IgD-negative memory B cell (primary cell): ENCODE results near the gene HECA. TPM values are rescaled to one million over a fixed set of nuclear protein-coding genes. Genes with fewer than 3 reads are reported as not detected.
"Not testable (repeated sequence)": the region's sequence is repeated elsewhere in the genome, so short reads cannot be mapped to it uniquely, and the experiment has no call there.

Experiments
- H3K27ac Mint-ChIP-seq, 3 donors: one replicate each; pipeline ENCODE4 v1.8.0; 2020 to 2022; ENCODE audit warnings: mild to moderate bottlenecking in 3 of 3, mixed read lengths in 3 of 3, moderate library complexity in 1 of 3
- H3K27me3 Mint-ChIP-seq: one replicate; pipeline ENCODE4 v1.8.0; 2021; ENCODE audit warnings: mixed read lengths
- H3K36me3 Mint-ChIP-seq: one replicate; pipeline ENCODE4 v1.8.0; 2020; ENCODE audit warnings: mild to moderate bottlenecking, mixed read lengths
- H3K4me1 Mint-ChIP-seq, 3 donors: one replicate each; pipeline ENCODE4 v1.8.0; 2020 to 2022; ENCODE audit warnings: mixed read lengths in 3 of 3, mild to moderate bottlenecking in 1 of 3
- H3K4me3 Mint-ChIP-seq, 4 donors: one replicate each; pipeline ENCODE4 v1.8.0; 2020 to 2022; ENCODE audit warnings: mild to moderate bottlenecking in 4 of 4, mixed read lengths in 4 of 4, moderate library complexity in 3 of 4
- H3K9me3 Mint-ChIP-seq, 3 donors: one replicate each; pipeline ENCODE4 v1.8.0; 2020 to 2021; ENCODE audit warnings: mixed read lengths in 3 of 3, mild to moderate bottlenecking in 1 of 3
- polyA plus RNA-seq: library from polyadenylated mRNA; unstranded; fragments of 300-500 nt; fragmentation: Illumina TruSeq; gene quantifications from one replicate; pipeline ENCODE4 v1.2.3, GENCODE V29; 2021

The HECA gene, protein sequence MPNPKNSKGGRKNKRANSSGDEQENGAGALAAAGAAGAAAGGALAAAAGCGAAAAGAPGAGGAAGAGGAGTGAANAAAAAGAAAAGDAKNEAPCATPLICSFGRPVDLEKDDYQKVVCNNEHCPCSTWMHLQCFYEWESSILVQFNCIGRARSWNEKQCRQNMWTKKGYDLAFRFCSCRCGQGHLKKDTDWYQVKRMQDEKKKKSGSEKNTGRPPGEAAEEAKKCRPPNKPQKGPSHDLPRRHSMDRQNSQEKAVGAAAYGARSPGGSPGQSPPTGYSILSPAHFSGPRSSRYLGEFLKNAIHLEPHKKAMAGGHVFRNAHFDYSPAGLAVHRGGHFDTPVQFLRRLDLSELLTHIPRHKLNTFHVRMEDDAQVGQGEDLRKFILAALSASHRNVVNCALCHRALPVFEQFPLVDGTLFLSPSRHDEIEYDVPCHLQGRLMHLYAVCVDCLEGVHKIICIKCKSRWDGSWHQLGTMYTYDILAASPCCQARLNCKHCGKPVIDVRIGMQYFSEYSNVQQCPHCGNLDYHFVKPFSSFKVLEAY
- polyA plus RNA-seq = 5.1 TPM

- peak within 1 kb of the TSS; percentile 97 to 99 (median 99) for H3K27ac Mint-ChIP-seq
- no peaks in the 10 kb centered on the region for H3K27me3 Mint-ChIP-seq
- H3K4me3 Mint-ChIP-seq = peak within 1 kb of the TSS; percentile 91 to 99 (median 96)
- peaks cover 63 to 77% (median 64%) of the 10 kb centered on the region in 3 donors for H3K4me1 Mint-ChIP-seq
- peaks cover 5% of the 10 kb centered on the region for H3K36me3 Mint-ChIP-seq
- peaks cover 0 to 3% (median 0%) of the 10 kb centered on the region in 3 donors for H3K9me3 Mint-ChIP-seq
Observed at GRCh38 chr6:139134817-139135577, at the start of gene HECA. Gene HECA, plus strand, starts transcription at chr6:139135080. Its CDS starts 317 bp downstream, at chr6:139135397.

DNA sequence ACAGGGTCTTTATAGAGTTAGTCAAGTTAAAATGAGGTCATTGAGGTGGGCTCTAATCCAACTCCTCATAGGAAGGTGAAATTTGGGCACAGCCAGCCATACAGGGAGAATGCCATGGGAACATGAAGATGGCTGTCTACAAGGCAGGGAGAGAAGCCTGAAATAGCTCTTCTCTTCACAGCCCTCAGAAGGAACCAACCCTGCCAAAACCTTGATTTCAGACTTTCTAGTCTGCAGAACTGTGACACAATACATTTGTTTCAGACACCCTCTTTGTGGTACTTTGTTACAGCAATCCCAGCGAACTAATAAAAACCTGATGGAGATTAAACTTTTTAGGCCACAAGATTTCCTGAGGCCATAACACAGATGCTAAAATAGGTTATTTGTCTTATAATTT, 43.1 kb upstream of the HECA start:
- Mint-ChIP-seq H3K36me3 (no peaks in the 10 kb centered on the region), H3K4me3 (no peak overlapping the region), H3K27me3 (peaks cover 2% of the 10 kb centered on the region), H3K27ac (no peak overlapping the region), H3K9me3 (peaks cover 1 to 4% (median 1%) of the 10 kb centered on the region in 3 donors), H3K4me1 (no peaks in the 10 kb centered on the region)

DNA sequence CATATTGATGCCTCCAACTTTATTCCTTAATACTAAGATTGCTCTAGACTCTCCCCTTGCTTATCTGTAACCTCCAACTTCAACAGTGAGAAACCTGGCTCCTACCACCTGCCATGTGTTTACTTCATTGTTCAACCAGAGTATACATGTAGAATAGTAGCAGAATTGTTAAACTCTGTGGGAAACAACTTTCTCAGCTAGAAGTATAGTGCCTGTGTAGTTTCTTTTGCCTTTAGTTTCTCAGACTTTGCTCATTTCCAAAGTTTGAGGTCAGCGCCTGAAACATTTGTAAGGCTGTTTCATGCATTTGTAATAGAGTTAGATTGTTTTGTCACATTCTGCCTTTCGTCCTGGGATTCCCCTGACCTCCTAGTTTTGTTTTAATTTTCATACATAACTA, 34.9 kb upstream of the HECA start:
- H3K27ac Mint-ChIP-seq = no peak overlapping the region
- peaks cover 1% of the 10 kb centered on the region for H3K27me3 Mint-ChIP-seq
- no peaks in the 10 kb centered on the region for H3K9me3 Mint-ChIP-seq

GRCh38 chr6:139107051-139107450, 27.8 kb upstream of the HECA start:
- H3K27ac Mint-ChIP-seq = no peak overlapping the region
- H3K4me3 Mint-ChIP-seq = no peak overlapping the region
- H3K9me3 Mint-ChIP-seq = no peaks in the 10 kb centered on the region
- no peaks in the 10 kb centered on the region for H3K4me1 Mint-ChIP-seq
- no peaks in the 10 kb centered on the region for H3K27me3 Mint-ChIP-seq
- H3K36me3 Mint-ChIP-seq = peaks cover 2% of the 10 kb centered on the region

More for the DNA sequence above, 34.9 kb upstream of the HECA start:
- Mint-ChIP-seq H3K36me3 (peaks cover 4% of the 10 kb centered on the region), H3K4me1 (no peaks in the 10 kb centered on the region), H3K4me3 (no peak overlapping the region)

DNA sequence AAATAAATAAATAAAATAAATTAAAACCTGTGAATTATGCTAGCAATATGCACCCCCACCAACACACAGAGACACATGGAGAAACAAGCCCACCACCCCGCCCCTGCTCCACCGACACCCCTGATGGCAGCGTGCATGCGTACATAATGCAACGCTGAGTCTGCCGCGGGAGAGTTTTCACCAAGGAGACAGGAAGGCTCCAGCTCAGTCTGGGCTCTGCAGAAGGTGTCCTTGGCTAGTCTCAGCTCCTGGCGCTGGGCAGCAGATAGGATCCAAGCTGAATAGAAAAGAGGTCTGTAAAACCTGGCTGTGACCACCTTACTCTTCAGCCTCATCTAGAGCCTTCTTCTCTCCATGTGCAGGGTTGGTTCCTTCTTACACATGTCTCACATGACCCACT, 26.5 kb upstream of the HECA start:
- no peak overlapping the region for H3K4me3 Mint-ChIP-seq

GRCh38 chr6:139109558-139109957, 25.3 kb upstream of the HECA start:
- Mint-ChIP-seq H3K4me3 (no peak overlapping the region), H3K4me1 (no peaks in the 10 kb centered on the region), H3K27me3 (no peaks in the 10 kb centered on the region), H3K9me3 (no peaks in the 10 kb centered on the region), H3K27ac (no peak overlapping the region), H3K36me3 (peaks cover 2% of the 10 kb centered on the region)

More for the DNA sequence above, 26.5 kb upstream of the HECA start:
- H3K9me3 Mint-ChIP-seq = no peaks in the 10 kb centered on the region
- no peaks in the 10 kb centered on the region for H3K4me1 Mint-ChIP-seq
- peaks cover 2% of the 10 kb centered on the region for H3K36me3 Mint-ChIP-seq
- no peak overlapping the region for H3K27ac Mint-ChIP-seq
- no peaks in the 10 kb centered on the region for H3K27me3 Mint-ChIP-seq

GRCh38 chr6:139112146-139112545, 22.7 kb upstream of the HECA start:
- Mint-ChIP-seq H3K9me3 (no peaks in the 10 kb centered on the region), H3K4me3 (no peak overlapping the region), H3K27ac (no peak overlapping the region), H3K36me3 (peaks cover 2% of the 10 kb centered on the region), H3K27me3 (peaks cover 3% of the 10 kb centered on the region), H3K4me1 (no peaks in the 10 kb centered on the region)

DNA sequence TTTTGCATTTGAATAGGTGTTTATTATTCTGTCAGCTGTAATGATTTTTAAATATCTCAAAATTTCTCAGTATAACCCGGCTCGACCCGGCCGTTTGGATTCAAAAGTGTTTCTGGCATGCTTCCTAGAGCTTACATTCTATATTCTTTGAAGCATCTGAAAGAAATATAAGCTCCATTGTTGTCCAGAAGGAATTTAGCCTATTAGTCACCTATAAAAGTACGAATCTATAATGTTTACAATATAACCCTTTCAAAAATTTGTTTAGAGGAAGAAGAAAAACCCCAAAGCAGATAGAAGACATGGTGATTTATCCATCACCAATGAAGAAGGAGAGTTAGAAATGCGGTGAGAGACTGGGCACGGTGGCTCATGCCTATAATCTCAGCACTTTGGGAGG, 22.3 kb upstream of the HECA start:
- Mint-ChIP-seq H3K9me3 (no peaks in the 10 kb centered on the region), H3K27me3 (peaks cover 3% of the 10 kb centered on the region), H3K36me3 (peaks cover 2% of the 10 kb centered on the region), H3K4me1 (no peaks in the 10 kb centered on the region), H3K27ac (no peak overlapping the region), H3K4me3 (no peak overlapping the region)

DNA sequence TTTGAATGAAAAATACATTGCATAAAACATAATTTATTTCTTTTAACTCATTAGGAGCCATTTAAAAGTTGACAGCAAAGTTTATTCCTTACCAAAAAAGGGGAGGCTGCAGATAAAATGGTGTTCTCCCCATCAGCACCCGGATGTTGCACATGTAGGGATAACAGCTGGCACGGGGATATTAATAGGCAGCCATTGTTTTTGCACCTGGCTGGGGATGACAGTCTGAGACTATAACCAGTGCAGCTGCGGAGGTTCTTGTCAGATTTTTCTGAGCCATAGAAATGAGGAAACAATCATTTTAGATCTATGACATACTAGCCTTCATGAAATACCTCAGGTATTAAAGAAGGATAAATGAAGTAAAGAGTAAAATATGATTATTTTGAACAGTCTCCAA, 20.1 kb upstream of the HECA start:
- Mint-ChIP-seq H3K4me3 (no peak overlapping the region), H3K27me3 (peaks cover 3% of the 10 kb centered on the region), H3K9me3 (peaks cover under 1 to 11% (median 3%) of the 10 kb centered on the region in 3 donors), H3K4me1 (peaks cover 0 to 2% (median 2%) of the 10 kb centered on the region in 3 donors), H3K36me3 (peaks cover 2% of the 10 kb centered on the region), H3K27ac (no peak overlapping the region)

GRCh38 chr6:139115989-139116758, 18.7 kb upstream of the HECA start:
- H3K27me3 Mint-ChIP-seq = peaks cover 3% of the 10 kb centered on the region
- H3K4me3 Mint-ChIP-seq = no peak overlapping the region
- H3K4me1 Mint-ChIP-seq = peaks cover 2 to 6% (median 2%) of the 10 kb centered on the region in 3 donors

DNA sequence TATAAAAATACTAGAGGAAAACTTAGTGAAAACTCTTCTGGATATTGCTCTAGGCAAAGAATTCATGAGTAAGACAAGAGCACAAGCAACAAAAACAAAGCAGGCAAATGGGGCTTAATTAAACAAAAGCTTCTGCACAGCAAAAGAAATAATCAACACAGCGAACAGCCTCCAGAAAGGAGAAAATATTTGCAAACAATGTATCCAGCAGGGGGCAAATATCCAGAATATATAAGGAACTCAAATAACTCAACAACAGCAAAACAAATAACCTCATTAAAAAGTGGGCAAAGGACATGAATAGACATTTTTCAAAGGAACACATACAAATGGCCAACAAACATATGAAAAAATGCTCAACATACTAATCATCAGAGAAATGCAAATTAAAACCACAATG, 17.1 kb upstream of the HECA start:
- Mint-ChIP-seq H3K4me1 (peaks cover 3 to 9% (median 4%) of the 10 kb centered on the region in 3 donors), H3K4me3 (no peak overlapping the region), H3K9me3 (peaks cover 3 to 25% (median 12%) of the 10 kb centered on the region in 3 donors), H3K27me3 (peaks cover 3% of the 10 kb centered on the region), H3K36me3 (peaks cover 2% of the 10 kb centered on the region), H3K27ac (peak overlapping the region in 1 of 3 donors; percentile 39)

More at GRCh38 chr6:139115989-139116758, 18.7 kb upstream of the HECA start:
- H3K9me3 Mint-ChIP-seq = peaks cover 3 to 24% (median 12%) of the 10 kb centered on the region in 3 donors
- peaks cover 2% of the 10 kb centered on the region for H3K36me3 Mint-ChIP-seq
- no peak overlapping the region for H3K27ac Mint-ChIP-seq

- H3K36me3 Mint-ChIP-seq = peaks cover 2% of the 10 kb centered on the region
- peaks cover 3 to 29% (median 12%) of the 10 kb centered on the region in 3 donors for H3K9me3 Mint-ChIP-seq
- H3K4me1 Mint-ChIP-seq = peaks cover 8 to 15% (median 8%) of the 10 kb centered on the region in 3 donors
- H3K27me3 Mint-ChIP-seq = peaks cover 3% of the 10 kb centered on the region
- no peak overlapping the region for H3K4me3 Mint-ChIP-seq
- H3K27ac Mint-ChIP-seq = peak overlapping the region in 1 of 3 donors; percentile 26
Observed at GRCh38 chr6:139119552-139119951, 15.3 kb upstream of the HECA start.

GRCh38 chr6:139122823-139123222, 12.1 kb upstream of the HECA start:
- Mint-ChIP-seq H3K9me3 (peaks cover 2 to 28% (median 12%) of the 10 kb centered on the region in 3 donors), H3K4me1 (peaks cover 16 to 41% (median 30%) of the 10 kb centered on the region in 3 donors), H3K27ac (peak overlapping the region; percentile 43 to 71 (median 65)), H3K4me3 (peak overlapping the region in 3 of 4 donors; percentile 1 to 79 (median 66))
- not testable (repeated sequence) for H3K36me3 Mint-ChIP-seq, H3K27me3 Mint-ChIP-seq

- Mint-ChIP-seq H3K4me1 (peaks cover 17 to 43% (median 33%) of the 10 kb centered on the region in 3 donors), H3K27me3 (no peaks in the 10 kb centered on the region), H3K36me3 (no peaks in the 10 kb centered on the region), H3K27ac (peak overlapping the region; percentile 40 to 91 (median 67)), H3K9me3 (peaks cover 0 to 14% (median 8%) of the 10 kb centered on the region in 3 donors), H3K4me3 (peak overlapping the region; percentile 48 to 83 (median 65))
Observed at GRCh38 chr6:139124887-139125672, 9.8 kb upstream of the HECA start.
